Fibroblast of upper back skin (primary cell): ENCODE results near the gene PLEKHG4B.

Experiments used
- DNase-seq: peaks from one replicate; pipeline ENCODE4 v3.0.0-alpha.2; 2013

PLEKHG4B gene

GRCh38 chr5:139579-140442, 47.8 kb downstream of the PLEKHG4B start:
- DNase-seq = no peak

GRCh38 chr5:140443-140829, 48.5 kb downstream of the PLEKHG4B start:
- no peak for DNase-seq

- no peak for DNase-seq
Observed at GRCh38 chr5:141211-141610, 49.2 kb downstream of the PLEKHG4B start.

GRCh38 chr5:141761-142160, 49.8 kb downstream of the PLEKHG4B start:
- DNase-seq = no peak

GRCh38 chr5:142246-142810, 50.4 kb downstream of the PLEKHG4B start:
- no peak for DNase-seq

GRCh38 chr5:143041-143440, 51.1 kb downstream of the PLEKHG4B start:
- DNase-seq = no peak

GRCh38 chr5:144941-145340, 53.0 kb downstream of the PLEKHG4B start:
- no peak for DNase-seq

GRCh38 chr5:145585-146323, 53.8 kb downstream of the PLEKHG4B start:
- DNase-seq = no peak

- DNase-seq = no peak
Observed at GRCh38 chr5:147751-148150, 55.8 kb downstream of the PLEKHG4B start.

- peak; percentile 52 for DNase-seq
Observed at GRCh38 chr5:149745-150485, 57.9 kb downstream of the PLEKHG4B start.

GRCh38 chr5:150746-151145, 58.8 kb downstream of the PLEKHG4B start:
- no peak for DNase-seq

GRCh38 chr5:152077-152476, 60.1 kb downstream of the PLEKHG4B start:
- no peak for DNase-seq

- DNase-seq = peak; percentile 39
Observed at GRCh38 chr5:153256-153655, 61.3 kb downstream of the PLEKHG4B start.

- DNase-seq = no peak
Observed at GRCh38 chr5:154236-154635, 62.3 kb downstream of the PLEKHG4B start.

GRCh38 chr5:154826-155225, 62.9 kb downstream of the PLEKHG4B start:
- no peak for DNase-seq

- DNase-seq = no peak
Observed at GRCh38 chr5:155651-156410, 63.9 kb downstream of the PLEKHG4B start.

GRCh38 chr5:156411-157072, 64.6 kb downstream of the PLEKHG4B start:
- DNase-seq = no peak

- DNase-seq = no peak
Observed at GRCh38 chr5:157126-157715, 65.3 kb downstream of the PLEKHG4B start.

- DNase-seq = no peak
Observed at GRCh38 chr5:157801-158200, 65.8 kb downstream of the PLEKHG4B start.

- no peak for DNase-seq
Observed at GRCh38 chr5:158807-159447, 67.0 kb downstream of the PLEKHG4B start.
